GM20431 (cell line): ENCODE data around the gene OTUB1.

ENCODE experiments used
- in situ Hi-C: fragments of 300-500 bp; cut with MseI, MboI; formaldehyde crosslinking; loops from one replicate; pipeline ENCODE4 v1.15.0; 2020; ENCODE audit warnings: low sequenced_read_pairs; ENCODE audit not compliant: unreplicated experiment

Gene OTUB1

GRCh38 chr11:64019106-64020037 is 33.1 kb downstream of the OTUB1 start:
- in situ Hi-C loops, result no loop called here

DNA sequence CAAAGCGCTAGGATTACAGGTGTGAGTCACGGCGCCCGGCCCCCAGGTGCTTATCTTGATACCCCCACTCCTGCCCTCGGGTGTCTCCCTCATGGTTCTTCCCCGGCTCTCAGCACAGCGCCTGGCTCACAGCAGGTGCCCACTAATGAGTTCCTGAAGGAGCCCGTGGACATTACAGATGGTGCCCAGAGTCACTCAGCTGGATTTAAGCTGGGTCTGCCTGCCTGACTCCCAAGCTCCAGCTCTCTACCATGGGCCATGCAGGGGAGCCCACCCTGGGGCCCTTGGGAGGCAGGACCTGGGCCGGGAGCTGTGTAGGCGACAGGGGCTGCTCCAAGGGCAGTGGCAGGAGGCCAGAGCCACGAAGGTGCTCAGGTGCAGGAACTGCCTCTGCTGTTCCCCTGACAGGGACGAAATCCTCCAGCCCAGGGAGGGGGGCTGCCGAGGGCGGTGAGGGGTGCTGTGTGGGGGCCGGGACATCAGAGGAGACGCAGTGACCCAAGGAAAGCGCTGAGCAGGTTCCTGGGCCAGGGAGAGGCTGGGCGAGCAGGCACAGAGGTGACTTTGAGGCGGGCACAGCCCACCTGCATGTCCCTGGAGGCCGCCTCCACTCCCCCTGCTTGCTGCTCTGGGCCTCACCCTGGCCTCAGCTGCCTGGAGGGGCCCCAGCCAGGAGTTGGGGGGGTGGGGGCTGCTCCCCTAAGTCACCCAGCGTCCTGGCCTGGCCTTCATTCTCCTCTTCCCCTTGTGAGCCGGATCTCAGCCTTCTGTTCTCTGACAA is 34.9 kb downstream of the OTUB1 start:
- in situ Hi-C loops, result no loop called here

GRCh38 chr11:64021757-64022093 is 35.5 kb downstream of the OTUB1 start:
- in situ Hi-C loops, result no loop called here

- in situ Hi-C loops, result no loop called here
These were observed 36.0 kb downstream of the OTUB1 start for GRCh38 chr11:64022125-64022784.

DNA sequence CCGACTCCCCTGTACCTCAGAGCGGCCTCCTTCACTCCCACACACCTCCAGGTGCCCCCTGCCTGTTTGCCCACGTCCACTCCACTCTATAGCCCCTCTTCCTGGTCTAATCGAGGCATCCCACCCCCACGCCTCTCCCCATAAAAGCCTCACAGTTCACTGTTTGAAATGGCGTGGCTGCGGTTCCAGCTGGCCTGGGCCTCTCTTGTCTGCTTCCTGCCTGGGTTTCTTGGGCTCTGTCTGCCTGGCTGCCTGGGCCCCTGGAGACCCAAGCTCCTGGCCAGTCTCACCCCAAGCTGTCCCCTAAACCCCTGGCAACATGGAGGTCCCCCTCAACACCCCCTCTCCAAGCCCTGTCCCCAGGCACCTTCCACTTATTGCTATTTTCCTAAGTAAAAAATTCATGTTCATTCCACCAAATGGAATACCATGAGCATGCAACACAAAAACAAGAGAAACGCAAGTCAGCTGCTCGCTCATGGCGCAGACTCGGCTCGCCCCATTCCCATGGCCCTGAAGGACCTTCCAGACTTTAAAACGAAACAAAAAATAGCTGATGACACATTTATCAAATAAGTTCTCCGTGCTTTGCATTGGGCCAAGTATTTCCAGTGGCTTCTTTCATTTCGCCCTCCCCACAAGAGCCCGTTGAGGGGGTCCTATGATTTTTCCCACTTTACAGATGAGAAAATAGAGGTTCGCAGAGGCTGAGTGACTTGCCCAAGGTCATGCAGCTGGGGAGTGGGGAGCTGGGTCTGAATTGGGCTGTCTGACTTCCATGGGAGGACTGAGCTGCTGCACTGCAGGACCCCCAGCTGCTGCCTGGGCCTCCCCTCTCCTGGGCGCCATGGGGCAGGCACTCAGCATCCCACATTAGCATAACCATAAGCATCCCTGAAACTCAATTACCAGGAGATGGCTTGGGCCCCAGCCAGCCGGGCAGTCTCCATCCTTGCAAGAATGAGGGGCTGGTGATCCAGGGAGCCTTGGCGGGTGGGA is 37.8 kb downstream of the OTUB1 start:
- in situ Hi-C loops, result no loop called here

- in situ Hi-C loops, result no loop called here
These were observed 39.0 kb downstream of the OTUB1 start for GRCh38 chr11:64025205-64025604.

DNA sequence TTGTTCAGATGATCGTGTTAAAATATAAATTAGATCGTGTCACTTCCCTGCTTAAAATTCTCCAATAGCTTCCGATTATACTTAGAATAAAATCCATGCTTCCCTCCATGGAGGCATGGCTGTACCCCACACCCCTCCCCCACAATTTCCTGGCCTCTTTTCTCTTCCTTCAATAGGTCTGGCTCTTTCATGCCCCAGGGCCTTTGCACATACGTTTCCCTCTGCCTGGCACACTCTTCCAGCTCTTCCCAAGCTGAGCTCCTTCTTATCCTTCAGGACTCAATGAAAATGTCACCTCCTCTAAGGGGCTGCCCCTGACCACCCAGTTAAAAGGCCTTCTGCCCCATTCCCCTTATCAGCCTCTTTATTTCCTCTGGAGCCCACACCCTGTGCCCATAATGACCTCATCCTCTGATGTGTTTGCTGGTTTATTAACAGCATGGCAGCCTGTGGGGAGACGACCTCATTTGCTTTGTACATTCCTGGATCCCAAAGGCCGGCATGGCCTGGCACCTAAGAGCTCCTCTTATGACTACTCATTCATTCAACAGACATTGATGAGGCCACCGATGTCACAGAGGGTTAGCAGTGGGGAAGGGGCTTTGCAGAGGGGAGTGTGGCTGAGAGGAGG is 40.5 kb downstream of the OTUB1 start:
- in situ Hi-C loops, result no loop called here

DNA sequence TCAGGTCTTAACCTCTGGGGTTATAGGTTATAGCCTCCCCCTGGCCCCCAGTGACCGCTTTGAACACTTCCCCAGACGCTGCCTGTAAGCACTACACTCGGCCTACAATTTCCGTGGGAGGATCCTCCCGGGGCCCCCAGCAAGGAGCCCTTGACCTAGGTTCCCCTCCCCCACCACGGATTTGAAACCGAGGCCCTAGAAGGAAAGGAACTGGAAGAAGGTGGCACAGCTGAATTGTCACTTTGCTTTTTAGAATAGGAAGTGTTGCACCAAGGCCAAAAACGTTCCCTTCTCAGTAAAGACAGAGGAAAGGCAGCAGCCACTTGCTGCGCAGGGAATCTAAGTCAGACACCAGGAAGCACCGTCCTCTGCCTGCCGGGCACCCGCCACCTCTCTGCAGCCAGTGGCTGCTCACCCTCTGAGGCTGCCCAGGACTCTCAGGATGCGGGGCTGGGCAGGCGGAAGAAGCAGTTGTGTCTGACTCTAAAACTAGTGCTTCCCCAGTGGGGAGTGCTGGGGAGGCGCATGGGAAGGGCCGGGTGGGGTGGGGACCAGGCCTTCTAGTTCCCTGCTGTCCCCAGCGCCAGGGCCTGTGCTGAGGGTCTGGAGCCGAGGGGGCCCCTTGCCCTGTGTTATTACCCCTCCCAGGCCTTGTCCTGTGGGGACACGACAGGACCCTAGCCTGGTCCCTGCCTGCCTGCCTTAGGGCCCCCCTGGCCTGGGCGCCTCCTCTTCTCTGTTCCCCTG is 41.6 kb downstream of the OTUB1 start:
- in situ Hi-C loops, result no loop called here

DNA sequence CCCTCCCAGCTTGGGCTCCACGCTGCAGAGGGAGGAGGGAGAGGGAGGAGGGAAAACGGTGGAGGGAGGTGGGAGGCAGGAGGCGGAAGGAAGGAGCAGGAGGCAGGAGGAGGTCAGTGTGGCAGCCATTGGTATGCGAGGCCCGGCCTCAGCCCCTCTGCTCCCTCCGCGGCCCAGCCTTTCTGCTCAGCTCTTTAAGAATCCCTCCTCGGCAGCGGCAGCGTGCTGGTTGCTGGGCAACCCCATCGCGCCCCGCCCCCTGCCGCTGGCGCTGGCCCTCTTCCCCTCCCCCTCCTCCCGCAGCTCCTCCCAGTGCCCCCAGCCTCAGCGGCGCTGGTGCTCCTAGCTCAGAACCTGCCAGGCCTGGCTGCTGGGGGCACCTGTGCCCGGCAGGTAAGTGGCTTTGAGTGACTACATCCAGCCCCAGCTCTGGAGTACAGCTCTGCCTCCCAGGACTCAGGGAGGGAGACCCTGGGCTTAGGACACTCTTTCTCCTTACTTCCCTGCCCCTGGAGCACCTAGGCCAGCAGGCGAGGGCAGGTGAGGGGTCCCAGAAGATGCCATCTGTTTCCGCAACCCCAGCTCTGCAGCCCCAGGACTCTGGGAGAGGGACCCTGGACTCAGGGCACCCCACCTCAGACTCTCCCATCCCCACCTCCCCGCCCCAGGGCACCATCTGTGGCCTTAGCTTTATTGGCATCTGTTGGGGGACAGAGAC is 42.3 kb downstream of the OTUB1 start:
- in situ Hi-C loops, result no loop called here

DNA sequence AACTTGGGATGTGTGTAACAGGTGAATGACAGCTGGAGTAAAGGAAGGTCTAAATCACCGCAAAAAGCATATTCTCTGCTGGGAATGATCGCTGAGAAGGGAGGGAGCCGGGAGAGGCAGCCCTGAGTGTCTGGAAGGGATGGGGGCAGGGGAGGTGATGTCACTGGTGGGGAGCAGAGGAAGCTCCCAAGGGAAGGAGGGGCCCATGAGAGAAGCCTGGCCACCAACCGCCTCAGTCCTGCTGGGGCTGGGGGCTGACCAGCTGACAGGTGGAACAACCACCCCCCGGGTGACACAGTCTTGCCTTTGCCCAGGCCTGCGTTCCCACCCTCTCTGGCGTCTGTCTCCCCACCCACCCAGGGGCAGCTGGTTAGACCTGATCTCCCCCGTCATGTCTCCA is 43.5 kb downstream of the OTUB1 start:
- in situ Hi-C loops, result no loop called here

GRCh38 chr11:64031001-64031400 is 44.8 kb downstream of the OTUB1 start:
- in situ Hi-C loops, result no loop called here

DNA sequence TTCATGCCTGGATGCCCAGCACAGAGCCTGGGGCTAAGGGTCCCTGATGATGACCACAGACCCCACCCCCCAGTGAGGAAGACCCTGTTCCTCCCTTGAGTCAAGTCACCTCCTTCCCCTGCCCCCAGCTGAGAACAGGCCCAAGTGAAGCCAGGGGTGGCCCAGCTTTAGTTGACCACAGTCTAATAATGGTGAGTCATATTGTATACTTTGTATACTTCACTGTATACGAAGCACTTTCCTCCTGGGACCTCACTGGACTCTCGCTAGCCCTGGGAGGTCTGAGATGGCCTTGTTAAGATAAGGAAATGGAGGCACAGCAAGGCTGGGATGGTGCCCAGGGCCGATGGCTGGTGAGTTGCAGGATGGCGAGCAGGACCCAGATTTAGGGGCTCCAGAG is 45.8 kb downstream of the OTUB1 start:
- in situ Hi-C loops, result no loop called here

- in situ Hi-C loops, result no loop called here
These were observed 48.2 kb downstream of the OTUB1 start for GRCh38 chr11:64034411-64034811.

GRCh38 chr11:64035081-64035524 is 48.9 kb downstream of the OTUB1 start:
- in situ Hi-C loops, result no loop called here

- in situ Hi-C loops, result no loop called here
These were observed 49.3 kb downstream of the OTUB1 start, which contains the start of gene FLRT1 for GRCh38 chr11:64035576-64035975. Gene FLRT1 (plus strand): TSS chr11:64035931. CDS start chr11:64116268, 80,337 bp downstream.

DNA sequence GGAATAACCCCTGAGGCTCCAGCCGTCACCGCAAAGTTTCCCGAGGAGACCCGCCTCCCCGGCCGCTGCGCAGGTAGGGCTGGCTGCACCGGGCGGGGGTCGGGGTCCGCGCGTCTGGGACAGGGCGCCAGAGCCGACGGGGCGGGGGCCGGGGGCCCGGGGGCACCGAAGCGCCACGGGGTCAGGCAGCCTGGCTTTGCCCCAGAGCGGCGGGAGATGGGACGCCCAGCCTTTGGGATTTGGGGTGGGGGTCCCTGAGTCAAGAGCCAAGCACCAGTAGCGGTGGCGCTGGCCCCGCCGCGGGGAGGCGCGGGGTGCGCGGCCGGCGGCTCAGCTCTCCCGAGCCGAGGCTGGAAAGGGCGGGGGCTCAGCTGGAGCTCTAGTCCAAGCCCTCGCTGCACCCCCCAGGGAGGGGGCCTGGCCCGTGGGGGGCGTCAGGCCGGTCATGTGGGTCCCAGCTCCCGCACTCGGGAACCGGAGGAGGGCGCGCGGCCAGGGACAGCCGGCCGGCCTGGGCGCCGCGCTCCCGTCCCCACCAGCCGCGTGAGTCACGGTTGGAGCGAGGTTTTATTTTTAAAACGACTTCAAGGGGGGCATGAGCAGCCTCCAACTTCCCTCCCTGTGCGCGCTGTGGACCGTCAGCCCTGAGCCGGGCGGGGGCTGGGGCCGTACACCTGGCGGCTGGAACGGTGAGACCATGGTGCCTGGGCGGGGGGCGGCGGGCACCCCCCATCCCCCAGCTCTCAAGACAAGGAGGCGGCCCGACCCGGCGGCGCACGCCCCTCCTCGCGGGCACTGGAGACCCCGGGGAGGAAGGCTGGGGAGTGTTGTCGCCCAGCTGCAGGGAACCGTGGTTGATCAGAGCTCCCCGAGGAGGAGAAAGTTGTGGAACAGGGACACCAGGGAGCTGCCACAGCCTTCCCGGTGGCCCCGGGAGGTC is 50.1 kb downstream of the OTUB1 start:
- in situ Hi-C loops, result no loop called here
